ENCODE measurements around the gene RBM43.

The RBM43 gene

DNA sequence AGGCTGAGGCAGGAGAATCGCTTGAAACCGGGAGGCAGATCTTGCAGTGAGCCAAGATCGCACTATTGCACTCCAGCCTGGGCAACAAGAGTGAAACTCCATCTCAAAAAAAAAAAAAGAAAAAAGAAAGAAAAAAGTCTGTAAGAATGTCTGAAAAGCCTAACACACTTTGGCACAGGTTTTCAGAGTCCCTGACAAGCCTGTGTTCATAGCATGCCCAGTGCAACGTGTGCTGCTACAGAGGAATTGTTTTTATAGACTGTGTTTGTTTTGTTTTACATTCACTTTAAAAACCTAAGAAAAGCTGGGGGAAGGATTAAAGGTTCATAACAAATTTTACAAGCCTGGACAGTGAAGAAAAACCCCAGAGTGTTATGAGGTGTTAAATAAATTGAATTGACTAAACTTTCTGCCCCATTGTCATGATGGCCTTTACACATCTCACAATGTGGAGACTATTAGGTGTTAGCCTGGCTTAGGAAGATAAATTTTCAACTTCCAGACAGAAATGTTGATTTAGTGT is 55.2 kb downstream of the RBM43 start:
- no peak for DNase-seq

DNA sequence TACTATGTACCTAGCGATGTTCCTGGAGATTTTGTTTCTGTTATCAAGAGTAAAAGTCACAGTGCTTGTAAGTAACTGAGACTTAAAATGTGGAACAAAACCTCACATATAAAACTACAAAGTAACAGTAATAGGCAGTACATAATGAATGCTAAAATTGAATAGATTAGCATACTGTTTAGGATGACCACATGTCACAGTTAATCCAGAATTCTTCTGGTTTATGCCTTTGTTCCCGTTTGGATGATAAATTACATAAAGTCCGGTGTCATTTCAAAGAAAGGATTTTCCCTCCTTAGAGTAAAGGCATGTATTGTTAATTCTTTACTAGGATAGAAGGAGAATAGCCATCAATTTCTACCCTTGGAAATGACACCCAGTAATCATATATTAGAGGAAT is 56.1 kb downstream of the RBM43 start:
- no peak for DNase-seq

DNA sequence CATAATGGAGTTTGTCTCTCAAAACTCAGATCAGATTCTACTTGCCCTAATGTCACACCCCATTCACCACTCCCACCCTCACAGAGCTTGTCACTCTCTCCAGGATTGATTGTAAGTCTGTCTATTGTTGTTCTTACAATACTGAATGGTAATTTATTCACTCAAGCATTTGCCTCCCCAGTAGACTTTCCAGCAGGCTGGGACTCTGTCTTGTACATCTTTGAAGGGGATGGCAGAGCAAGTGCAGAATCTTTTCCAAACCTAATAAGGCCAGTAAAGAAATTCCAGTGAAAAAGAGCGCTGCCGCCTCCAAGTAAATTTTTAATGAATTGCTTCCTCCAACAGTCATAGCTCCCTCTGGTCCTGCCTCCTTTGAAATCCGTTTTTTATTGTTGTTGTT is 56.9 kb downstream of the RBM43 start:
- no peak for DNase-seq

DNA sequence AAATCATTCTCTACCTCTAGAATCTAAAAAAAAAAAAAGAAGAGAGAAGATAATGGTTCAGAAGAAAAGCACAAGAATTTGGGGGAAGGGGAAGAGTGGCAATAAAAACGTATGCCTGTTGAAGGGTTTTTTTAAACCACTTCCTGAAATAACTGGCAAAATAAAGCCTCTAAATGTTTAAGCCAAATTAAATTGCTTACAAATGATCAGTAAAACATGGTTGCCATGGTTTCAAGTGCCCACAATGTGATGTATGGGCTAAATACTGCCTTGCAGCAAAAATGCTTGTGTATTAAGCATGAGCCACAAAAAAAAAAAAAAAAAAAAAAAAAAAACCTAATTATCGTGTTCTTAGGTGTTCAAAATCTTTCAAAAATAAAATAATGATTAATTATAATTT is 60.8 kb downstream of the RBM43 start:
- DNase-seq = no peak

DNA sequence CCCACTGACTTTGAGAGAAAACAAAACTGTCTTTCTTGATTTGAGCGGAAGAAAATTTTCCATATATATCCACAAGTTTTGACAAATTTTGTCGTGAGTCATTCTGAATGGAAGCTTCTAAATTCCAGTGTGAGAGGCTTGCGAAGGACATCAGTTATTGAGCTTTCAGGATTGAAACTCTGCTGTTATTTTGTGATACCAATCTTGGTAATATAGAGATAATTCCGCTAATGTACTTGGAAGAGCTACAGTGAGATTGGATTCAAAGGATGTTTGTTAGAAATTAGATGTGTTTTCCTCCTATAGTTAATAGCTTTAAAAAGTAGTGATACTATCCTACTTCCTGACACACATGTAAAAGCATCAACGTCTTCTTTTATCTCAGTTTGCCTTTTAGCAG is 61.4 kb downstream of the RBM43 start:
- DNase-seq = no peak

DNA sequence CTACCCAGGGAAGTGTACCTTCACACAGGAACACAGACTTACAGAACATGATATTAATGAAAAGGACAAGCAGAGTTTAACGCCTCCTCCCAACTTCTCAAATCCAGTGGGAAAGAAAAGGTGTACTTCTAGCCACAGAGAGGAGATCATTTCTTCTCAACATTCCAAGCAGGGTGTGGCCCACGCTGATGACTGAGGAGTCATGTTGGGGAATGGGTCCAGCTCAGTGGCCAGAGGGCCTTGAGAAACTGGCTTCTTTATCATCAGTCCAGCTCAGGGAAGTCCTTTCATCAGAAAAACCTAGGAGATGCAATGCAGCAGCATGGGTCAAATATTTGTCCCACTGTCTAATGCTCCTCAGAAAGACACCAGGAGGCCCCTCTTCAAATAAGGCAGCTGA is 63.0 kb downstream of the RBM43 start:
- DNase-seq = no peak
